ENCODE results near the gene MAP3K8.

The MAP3K8 gene

DNA sequence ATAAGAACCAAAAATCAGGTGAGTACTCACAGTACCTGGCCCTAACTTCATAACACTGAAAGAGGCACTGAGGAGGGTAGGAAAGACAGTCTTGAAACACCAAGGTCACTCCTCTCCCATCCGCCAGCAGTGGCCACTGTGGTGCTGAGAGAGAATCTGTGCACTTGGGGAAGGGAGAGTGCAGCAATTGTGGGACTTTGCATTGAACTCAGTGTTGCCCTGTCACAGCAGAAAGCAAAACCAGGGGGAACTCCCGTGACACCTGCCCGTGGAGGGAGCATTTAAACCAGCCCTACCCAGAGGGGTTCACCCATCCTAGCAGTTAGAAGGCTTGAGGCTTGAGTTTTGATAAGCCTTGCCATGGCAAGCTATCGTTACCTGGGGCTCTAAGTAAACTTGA, 35.2 kb upstream of the MAP3K8 start:
- Histone ChIP-seq H3K27me3 (ENCODE audit: control insufficient read depth, insufficient read depth, low read length) (no peaks in the 10 kb centered on the region), H3K4me1 (ENCODE audit: control insufficient read depth, low read depth, low read length) (no peaks in the 10 kb centered on the region), H3K9ac (ENCODE audit: low read length) (no peak overlapping the region), H3K9me3 (ENCODE audit: control insufficient read depth, low read depth, low read length) (no peaks in the 10 kb centered on the region), H3K4me3 (ENCODE audit: low read length) (no peak overlapping the region), H3K36me3 (ENCODE audit: control insufficient read depth, low read depth, low read length) (no peaks in the 10 kb centered on the region), H3K27ac (ENCODE audit: low read length) (no peak overlapping the region)

DNA sequence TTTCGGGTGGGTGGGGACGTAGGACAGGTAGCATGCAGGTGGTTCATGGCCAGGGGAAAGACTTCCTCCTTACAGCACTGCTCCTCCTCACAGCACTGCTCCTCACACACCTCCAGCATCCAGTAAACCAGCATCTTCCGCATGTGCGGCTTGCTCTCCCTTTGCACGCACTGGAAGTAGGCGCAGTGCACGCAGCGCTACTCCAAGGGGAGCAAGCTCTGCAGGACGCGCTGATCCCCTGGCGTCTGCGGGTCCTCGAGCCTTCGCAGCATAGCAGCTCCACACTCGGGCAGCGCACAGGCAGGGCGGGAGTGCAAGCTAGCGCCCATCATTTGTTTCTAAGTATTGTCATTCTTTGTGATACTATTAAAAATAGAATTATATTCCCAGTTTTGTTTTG, 30.5 kb upstream of the MAP3K8 start:
- Histone ChIP-seq H3K27me3 (ENCODE audit: control insufficient read depth, insufficient read depth, low read length) (no peaks in the 10 kb centered on the region), H3K9ac (ENCODE audit: low read length) (no peak overlapping the region), H3K4me1 (ENCODE audit: control insufficient read depth, low read depth, low read length) (no peaks in the 10 kb centered on the region), H3K36me3 (ENCODE audit: control insufficient read depth, low read depth, low read length) (no peaks in the 10 kb centered on the region), H3K27ac (ENCODE audit: low read length) (no peak overlapping the region), H3K9me3 (ENCODE audit: control insufficient read depth, low read depth, low read length) (no peaks in the 10 kb centered on the region), H3K4me3 (ENCODE audit: low read length) (no peak overlapping the region)

DNA sequence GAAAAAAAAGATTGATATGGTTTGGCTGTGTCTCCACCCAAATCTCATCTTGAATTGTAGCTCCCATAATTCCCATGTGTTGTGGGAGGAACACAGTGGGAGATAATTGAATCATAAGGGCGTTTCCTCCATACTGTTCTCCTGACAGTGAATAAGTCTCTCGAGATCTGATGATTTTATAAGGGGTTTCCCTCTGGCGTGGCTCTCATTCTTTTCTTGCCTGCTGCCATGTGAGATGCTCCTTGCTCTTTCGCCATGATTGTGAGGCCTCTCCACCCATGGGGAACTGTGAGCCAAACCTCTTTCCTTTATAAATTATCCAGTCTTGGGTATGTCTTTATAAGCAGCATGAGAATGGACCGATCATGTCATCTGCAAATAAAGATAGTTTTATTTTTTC, 29.4 kb upstream of the MAP3K8 start:
- Histone ChIP-seq H3K9me3 (ENCODE audit: control insufficient read depth, low read depth, low read length) (no peaks in the 10 kb centered on the region), H3K4me1 (ENCODE audit: control insufficient read depth, low read depth, low read length) (no peaks in the 10 kb centered on the region), H3K9ac (ENCODE audit: low read length) (no peak overlapping the region), H3K27me3 (ENCODE audit: control insufficient read depth, insufficient read depth, low read length) (no peaks in the 10 kb centered on the region), H3K27ac (ENCODE audit: low read length) (no peak overlapping the region), H3K36me3 (ENCODE audit: control insufficient read depth, low read depth, low read length) (no peaks in the 10 kb centered on the region), H3K4me3 (ENCODE audit: low read length) (no peak overlapping the region)

DNA sequence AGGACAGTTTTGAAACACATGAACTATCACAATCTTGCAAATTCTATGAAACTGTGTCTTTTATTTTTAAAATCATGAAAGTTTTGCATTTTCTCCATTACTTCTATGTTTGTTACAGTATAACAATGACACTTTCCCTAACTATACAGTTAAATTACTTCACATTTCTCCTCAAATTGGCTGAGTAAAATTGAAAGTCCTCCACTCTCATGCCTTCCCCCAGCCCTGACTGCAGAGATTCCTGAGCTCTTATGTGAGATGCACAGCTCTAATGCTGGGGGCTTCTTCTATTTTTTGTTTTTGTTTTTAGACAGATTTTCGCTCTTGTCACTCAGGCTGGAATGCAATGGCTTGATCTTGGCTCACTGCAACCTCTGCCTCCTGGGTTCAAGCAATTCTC, 22.7 kb upstream of the MAP3K8 start:
- Histone ChIP-seq H3K4me1 (ENCODE audit: control insufficient read depth, low read depth, low read length) (no peaks in the 10 kb centered on the region), H3K9me3 (ENCODE audit: control insufficient read depth, low read depth, low read length) (no peaks in the 10 kb centered on the region), H3K27me3 (ENCODE audit: control insufficient read depth, insufficient read depth, low read length) (no peaks in the 10 kb centered on the region), H3K36me3 (ENCODE audit: control insufficient read depth, low read depth, low read length) (no peaks in the 10 kb centered on the region), H3K4me3 (ENCODE audit: low read length) (no peak overlapping the region), H3K9ac (ENCODE audit: low read length) (no peak overlapping the region), H3K27ac (ENCODE audit: low read length) (no peak overlapping the region)

DNA sequence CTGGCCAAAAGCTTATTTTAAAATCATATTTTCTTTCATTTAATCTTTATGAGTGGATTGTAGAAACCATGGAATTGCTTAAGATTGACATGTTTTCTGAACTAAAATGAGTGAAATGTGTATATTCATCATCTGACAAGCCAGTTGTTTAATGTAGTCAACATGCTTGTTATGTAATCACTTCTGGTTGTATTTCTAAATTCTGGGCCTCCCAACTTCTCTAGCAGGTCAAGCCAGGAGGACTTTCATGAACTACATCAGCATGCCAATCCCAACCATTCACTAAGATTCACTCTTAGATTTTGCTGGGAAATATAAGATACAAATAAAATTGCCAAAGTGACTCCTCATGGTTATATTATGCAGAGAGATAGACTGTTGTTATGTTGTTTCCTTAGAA, 21.1 kb upstream of the MAP3K8 start:
- Histone ChIP-seq H3K9ac (ENCODE audit: low read length) (no peak overlapping the region), H3K4me3 (ENCODE audit: low read length) (no peak overlapping the region), H3K4me1 (ENCODE audit: control insufficient read depth, low read depth, low read length) (no peaks in the 10 kb centered on the region), H3K36me3 (ENCODE audit: control insufficient read depth, low read depth, low read length) (no peaks in the 10 kb centered on the region), H3K27ac (ENCODE audit: low read length) (no peak overlapping the region), H3K27me3 (ENCODE audit: control insufficient read depth, insufficient read depth, low read length) (no peaks in the 10 kb centered on the region), H3K9me3 (ENCODE audit: control insufficient read depth, low read depth, low read length) (no peaks in the 10 kb centered on the region)

DNA sequence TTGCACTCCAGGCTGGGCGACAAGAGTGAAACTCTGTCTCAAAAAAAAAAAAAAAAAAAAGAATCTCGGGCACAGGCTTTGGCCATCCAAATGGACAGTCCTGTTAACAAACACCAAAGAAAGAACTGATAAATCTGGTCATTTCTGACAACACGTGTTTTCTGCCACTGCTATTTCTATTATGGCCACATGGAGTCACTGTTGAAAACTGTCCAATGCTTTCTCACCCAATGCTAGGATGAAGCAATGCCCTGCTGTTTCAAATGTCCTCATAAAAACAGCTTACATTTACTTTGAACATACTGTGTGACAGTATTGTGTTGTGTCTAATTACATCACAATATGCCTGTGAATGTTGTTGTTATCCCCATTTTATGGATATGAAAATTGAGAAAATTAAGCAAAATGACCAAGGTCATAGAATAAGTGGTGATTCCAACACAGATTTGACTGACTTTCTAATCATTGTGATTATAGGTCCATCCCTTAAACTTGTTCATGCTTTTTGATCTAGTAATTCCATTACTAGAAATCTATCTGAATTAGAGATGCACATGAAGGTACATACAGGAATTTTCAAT, 19.9 kb upstream of the MAP3K8 start:
- H3K9me3 ChIP-seq (ENCODE audit: control insufficient read depth, low read depth, low read length) = no peaks in the 10 kb centered on the region
- H3K27ac ChIP-seq (ENCODE audit: low read length) = no peak overlapping the region
- no peaks in the 10 kb centered on the region for H3K27me3 ChIP-seq (ENCODE audit: control insufficient read depth, insufficient read depth, low read length)
- no peak overlapping the region for H3K9ac ChIP-seq (ENCODE audit: low read length)
- H3K4me1 ChIP-seq (ENCODE audit: control insufficient read depth, low read depth, low read length) = no peaks in the 10 kb centered on the region
- H3K4me3 ChIP-seq (ENCODE audit: low read length) = no peak overlapping the region
- H3K36me3 ChIP-seq (ENCODE audit: control insufficient read depth, low read depth, low read length) = no peaks in the 10 kb centered on the region

DNA sequence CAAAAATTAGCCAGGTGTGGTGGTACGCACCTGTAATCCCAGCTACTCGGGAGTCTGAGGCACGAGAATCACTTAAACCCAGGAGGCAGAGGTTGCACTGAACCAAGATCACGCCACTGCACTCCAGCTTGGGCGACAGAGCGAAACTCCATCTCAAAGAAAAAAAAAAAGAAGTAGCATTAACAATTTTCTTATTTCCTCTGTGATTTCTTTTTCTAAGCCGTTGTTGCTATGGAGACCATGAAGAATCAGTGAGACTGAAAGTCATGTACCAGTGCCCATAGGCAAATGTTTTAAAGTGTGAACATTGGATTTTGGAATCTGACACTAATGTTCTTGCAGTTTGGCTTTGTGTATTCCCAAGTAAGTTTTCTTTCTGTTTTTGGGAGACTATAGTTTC, 18.4 kb upstream of the MAP3K8 start:
- H3K4me3 ChIP-seq (ENCODE audit: low read length) = no peak overlapping the region
- H3K9ac ChIP-seq (ENCODE audit: low read length) = no peak overlapping the region
- H3K27ac ChIP-seq (ENCODE audit: low read length) = no peak overlapping the region

DNA sequence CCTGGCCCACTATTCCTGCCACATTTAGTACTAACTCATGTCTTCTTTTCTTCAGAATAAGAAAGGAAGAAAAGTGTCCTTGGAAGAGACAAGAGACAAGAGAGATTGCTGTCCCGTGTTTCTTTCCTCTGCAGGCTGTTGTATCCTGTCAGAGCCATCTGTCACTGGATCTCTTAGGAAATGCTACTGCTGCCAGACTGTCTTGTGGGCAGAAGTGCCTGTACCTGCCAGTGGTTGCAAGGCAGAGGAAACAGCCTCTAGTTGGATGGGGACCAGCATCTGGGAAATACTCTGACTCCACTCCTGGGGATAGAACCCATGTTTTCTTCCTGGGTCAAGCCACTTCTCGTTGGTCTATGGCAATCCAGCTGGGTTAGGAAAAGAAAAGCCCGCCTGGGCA, 16.7 kb upstream of the MAP3K8 start:
- H3K9me3 ChIP-seq (ENCODE audit: control insufficient read depth, low read depth, low read length) = no peaks in the 10 kb centered on the region
- no peaks in the 10 kb centered on the region for H3K27me3 ChIP-seq (ENCODE audit: control insufficient read depth, insufficient read depth, low read length)
- no peak overlapping the region for H3K9ac ChIP-seq (ENCODE audit: low read length)
- no peaks in the 10 kb centered on the region for H3K36me3 ChIP-seq (ENCODE audit: control insufficient read depth, low read depth, low read length)
- no peak overlapping the region for H3K4me3 ChIP-seq (ENCODE audit: low read length)
- no peak overlapping the region for H3K27ac ChIP-seq (ENCODE audit: low read length)
- H3K4me1 ChIP-seq (ENCODE audit: control insufficient read depth, low read depth, low read length) = no peaks in the 10 kb centered on the region

More for the DNA sequence above, 18.4 kb upstream of the MAP3K8 start:
- Histone ChIP-seq H3K4me1 (ENCODE audit: control insufficient read depth, low read depth, low read length) (no peaks in the 10 kb centered on the region), H3K27me3 (ENCODE audit: control insufficient read depth, insufficient read depth, low read length) (no peaks in the 10 kb centered on the region), H3K9me3 (ENCODE audit: control insufficient read depth, low read depth, low read length) (no peaks in the 10 kb centered on the region), H3K36me3 (ENCODE audit: control insufficient read depth, low read depth, low read length) (no peaks in the 10 kb centered on the region)

DNA sequence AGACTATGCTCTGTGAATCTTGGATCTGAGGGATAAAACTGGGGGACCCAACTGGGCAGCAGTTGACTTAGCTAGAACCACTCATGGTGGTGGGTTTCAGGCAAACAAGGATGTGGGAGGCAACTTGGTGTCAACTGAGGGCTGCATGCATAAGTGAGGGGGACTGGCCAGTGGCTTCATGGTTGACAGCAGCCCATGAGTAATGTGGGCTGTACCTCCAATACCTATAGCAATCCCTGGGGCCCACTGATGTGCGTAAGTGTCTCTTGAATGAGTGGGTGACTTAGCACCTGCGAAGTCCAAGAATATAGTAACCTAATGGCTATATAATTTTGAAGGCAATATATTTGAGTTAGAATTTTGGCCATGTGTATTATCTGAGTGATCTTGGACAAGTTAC, 13.7 kb upstream of the MAP3K8 start:
- Histone ChIP-seq H3K27me3 (ENCODE audit: control insufficient read depth, insufficient read depth, low read length) (no peaks in the 10 kb centered on the region), H3K9me3 (ENCODE audit: control insufficient read depth, low read depth, low read length) (no peaks in the 10 kb centered on the region), H3K9ac (ENCODE audit: low read length) (no peak overlapping the region), H3K4me3 (ENCODE audit: low read length) (no peak overlapping the region), H3K4me1 (ENCODE audit: control insufficient read depth, low read depth, low read length) (peaks cover 11% of the 10 kb centered on the region), H3K27ac (ENCODE audit: low read length) (no peak overlapping the region), H3K36me3 (ENCODE audit: control insufficient read depth, low read depth, low read length) (no peaks in the 10 kb centered on the region)

DNA sequence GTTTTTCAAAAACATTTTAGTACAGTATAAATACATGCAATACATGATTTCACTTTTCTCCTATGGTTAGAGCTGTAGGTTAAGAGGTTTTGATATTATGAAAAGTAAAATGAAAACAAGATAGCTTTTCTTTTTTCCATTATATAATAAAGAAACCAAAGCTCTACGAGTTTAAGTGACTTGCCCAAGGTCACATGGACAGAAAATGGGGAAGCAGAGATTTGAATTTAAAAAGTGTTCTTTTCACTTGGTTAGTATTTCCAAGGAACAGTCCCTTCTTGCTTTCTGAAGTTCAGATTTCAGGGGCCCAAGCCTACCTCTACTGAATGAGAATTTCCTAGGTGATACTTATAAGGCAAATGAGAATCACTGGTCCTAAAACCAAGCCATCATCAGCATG, 13.2 kb upstream of the MAP3K8 start:
- H3K36me3 ChIP-seq (ENCODE audit: control insufficient read depth, low read depth, low read length) = no peaks in the 10 kb centered on the region
- no peaks in the 10 kb centered on the region for H3K27me3 ChIP-seq (ENCODE audit: control insufficient read depth, insufficient read depth, low read length)
- no peak overlapping the region for H3K9ac ChIP-seq (ENCODE audit: low read length)
- H3K27ac ChIP-seq (ENCODE audit: low read length) = no peak overlapping the region
- no peak overlapping the region for H3K4me3 ChIP-seq (ENCODE audit: low read length)
- H3K9me3 ChIP-seq (ENCODE audit: control insufficient read depth, low read depth, low read length) = no peaks in the 10 kb centered on the region
- H3K4me1 ChIP-seq (ENCODE audit: control insufficient read depth, low read depth, low read length) = peaks cover 11% of the 10 kb centered on the region

DNA sequence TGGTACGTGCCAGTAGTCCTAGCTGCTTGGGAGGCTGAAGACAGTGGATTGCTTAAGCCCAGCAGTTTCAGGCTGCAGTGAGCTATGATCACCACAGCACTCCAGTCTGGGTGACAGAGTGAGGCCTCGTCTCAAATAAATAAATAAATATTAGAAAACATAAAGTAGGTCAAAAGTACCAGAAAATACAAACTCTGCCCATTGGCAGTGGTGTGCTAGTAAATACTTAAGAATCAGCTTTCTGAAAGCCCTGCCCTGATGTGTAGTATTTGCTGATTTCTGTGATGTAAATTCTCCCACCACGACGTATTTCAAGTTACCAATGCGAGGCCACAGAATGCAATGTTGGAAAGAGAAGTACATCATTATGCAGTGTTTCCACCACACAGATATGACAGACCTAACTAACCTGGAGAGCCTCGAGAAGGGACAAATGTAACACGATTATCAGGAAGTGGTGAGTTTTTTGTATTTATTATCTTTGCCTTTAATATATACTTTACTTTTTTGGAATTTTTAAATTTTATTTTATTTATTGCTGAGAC, 11.8 kb upstream of the MAP3K8 start:
- Histone ChIP-seq H3K4me3 (ENCODE audit: low read length) (no peak overlapping the region), H3K27me3 (ENCODE audit: control insufficient read depth, insufficient read depth, low read length) (no peaks in the 10 kb centered on the region), H3K9me3 (ENCODE audit: control insufficient read depth, low read depth, low read length) (no peaks in the 10 kb centered on the region), H3K9ac (ENCODE audit: low read length) (no peak overlapping the region), H3K36me3 (ENCODE audit: control insufficient read depth, low read depth, low read length) (no peaks in the 10 kb centered on the region), H3K4me1 (ENCODE audit: control insufficient read depth, low read depth, low read length) (peaks cover 11% of the 10 kb centered on the region), H3K27ac (ENCODE audit: low read length) (no peak overlapping the region)

DNA sequence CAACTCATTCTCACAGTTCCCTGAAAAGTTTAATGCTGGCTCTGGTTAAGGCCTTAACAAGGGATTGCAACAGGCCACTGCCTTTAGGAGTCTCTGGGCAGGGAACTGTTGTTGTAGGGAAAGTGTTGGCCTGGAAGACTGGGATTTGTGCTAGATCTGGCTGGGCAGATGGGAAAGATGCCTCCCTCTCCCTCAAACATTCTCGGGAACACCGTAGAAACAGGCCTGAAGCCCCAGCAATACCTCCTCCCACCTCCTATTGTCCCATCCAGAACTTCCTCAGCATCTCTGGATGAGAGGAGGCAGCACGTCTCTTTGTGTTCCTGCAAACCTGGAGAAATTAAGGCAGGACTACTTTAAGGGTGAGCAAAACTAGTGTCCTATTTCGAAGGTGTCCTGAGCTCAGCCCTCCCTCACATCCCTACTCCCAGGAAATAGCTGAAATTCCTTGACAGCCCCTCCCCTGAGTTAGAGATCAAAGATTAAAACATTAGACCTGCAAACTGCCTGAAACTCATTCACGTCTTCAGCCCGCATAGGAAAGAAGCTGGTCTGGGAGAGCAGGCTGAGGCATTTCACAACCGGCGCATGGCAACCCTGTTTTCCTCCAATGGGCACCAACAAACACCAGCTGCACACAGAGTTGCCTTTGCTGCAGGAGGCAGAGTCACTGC, 10.9 kb upstream of the MAP3K8 start:
- no peaks in the 10 kb centered on the region for H3K27me3 ChIP-seq (ENCODE audit: control insufficient read depth, insufficient read depth, low read length)
- no peaks in the 10 kb centered on the region for H3K36me3 ChIP-seq (ENCODE audit: control insufficient read depth, low read depth, low read length)
- H3K9ac ChIP-seq (ENCODE audit: low read length) = peak overlapping the region; percentile 8
- H3K27ac ChIP-seq (ENCODE audit: low read length) = no peak overlapping the region
- no peak overlapping the region for H3K4me3 ChIP-seq (ENCODE audit: low read length)
- no peaks in the 10 kb centered on the region for H3K9me3 ChIP-seq (ENCODE audit: control insufficient read depth, low read depth, low read length)
- peaks cover 11% of the 10 kb centered on the region for H3K4me1 ChIP-seq (ENCODE audit: control insufficient read depth, low read depth, low read length)
